ENCODE measurements around the gene ZFP92.

GRCh38 chrX:153441296-153441695 lies 30.0 kb downstream of the ZFP92 start:
- no peak for TF ChIP-seq CTCF (conservative IDR thresholded peaks at IDR 0.05 in 1 of 2, IDR thresholded peaks at IDR 0.05 in 1 of 2; ENCODE audit: low read depth in 1 of 2, low read length in 2 of 2)
- no peak for TF ChIP-seq EZH2 (IDR thresholded peaks at IDR 0.05; ENCODE audit: low read length, missing control alignments)
